H4 (cell line): Measurements from ENCODE around the gene EPDR1. TPM values are rescaled to one million over a fixed set of nuclear protein-coding genes. Genes with fewer than 3 reads are reported as not detected.

Experiments
- DNase-seq: peaks from one replicate; pipeline ENCODE4 v3.0.0-alpha.2; 2015; ENCODE audit warnings: low spot score
- total RNA-seq: library from RNA; depleted of rRNA; stranded (reverse); fragments of >200 nt; shearing (Covaris generic); gene quantifications from 2 replicates; pipeline ENCODE4 v1.2.3, GENCODE V29; 2014; rRNA removed

EPDR1 gene
- total RNA-seq, 1 experiment from 2014 or later: 226 TPM

DNA sequence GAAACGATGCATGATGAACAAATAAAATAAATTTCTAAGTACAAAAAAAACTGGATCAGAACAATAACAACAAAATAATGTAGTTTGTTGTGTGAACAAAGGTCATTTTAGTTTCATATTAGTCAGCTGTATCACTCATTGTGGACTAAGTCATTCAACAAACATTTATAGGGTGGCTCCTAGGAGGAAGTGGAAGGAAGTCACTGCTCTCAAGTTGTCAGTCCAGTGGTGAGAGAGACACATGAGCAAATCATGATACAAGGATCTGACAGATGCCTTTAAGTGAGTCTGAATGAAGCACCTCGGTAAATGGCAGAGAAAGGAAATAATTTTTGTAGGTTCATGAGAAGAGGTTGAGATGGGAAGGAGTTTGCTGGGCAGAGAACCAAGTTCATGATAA lies 56.8 kb downstream of the EPDR1 start:
- DNase-seq: no peak

DNA sequence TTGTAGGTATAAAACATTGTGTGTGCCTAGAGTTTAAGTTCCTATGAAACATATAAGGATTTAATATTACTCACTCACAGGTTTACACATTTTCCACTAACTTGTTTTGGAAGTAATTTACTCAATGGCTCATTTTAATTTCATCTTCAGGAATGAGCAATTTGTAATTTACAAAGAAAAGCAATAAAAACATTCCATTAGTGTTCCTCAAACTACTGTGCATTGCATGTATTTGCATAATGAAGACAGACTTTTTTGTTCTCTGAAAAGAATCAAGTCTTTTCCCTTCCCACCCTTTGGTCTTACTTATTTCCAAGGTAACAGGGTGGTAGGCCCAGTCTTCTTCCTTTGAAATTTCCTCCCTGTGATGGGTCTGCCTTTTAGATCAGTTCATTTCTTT lies 61.2 kb downstream of the EPDR1 start:
- no peak for DNase-seq

DNA sequence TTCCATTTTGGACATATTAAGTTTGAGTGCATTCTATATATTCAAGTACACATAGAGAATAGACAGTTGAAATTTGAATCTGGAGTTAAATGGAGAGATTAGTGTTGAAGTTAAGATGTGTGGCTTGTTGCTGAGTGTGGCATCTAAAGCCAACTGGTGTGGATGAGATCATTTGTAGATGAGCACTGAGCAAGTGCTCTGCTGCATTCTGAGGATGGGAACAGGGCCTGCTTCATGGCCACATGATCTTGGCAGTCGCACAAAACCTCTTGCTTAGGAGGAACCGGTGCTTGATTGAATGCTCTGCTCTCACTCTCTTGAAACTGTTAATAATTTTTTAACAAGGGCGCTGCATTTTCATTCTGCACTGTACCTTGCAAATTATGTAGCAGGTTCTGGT lies 62.0 kb downstream of the EPDR1 start:
- no peak for DNase-seq

GRCh38 chr7:37984750-37985390 lies 64.4 kb downstream of the EPDR1 start:
- DNase-seq: no peak

DNA sequence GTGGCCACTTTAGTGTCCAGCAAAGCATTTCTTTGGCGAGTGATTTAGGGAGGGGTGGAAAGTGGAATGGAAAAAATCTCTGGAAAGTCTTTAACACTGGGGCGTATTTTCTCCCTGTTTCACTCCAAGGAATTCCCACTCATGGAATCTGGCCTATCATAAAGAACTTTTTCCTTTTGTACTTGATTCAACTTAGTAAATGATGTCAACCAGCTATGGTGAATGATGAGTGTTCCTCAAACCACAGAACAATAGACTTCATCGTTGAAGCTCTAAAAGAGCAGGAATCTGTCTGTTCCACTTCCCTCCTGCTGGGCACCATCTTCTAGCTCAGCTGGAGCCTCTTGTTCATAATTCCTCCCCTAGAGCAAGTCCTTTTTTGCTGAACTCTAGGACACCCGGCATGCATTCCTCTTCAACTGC lies 66.5 kb downstream of the EPDR1 start:
- DNase-seq: no peak

DNA sequence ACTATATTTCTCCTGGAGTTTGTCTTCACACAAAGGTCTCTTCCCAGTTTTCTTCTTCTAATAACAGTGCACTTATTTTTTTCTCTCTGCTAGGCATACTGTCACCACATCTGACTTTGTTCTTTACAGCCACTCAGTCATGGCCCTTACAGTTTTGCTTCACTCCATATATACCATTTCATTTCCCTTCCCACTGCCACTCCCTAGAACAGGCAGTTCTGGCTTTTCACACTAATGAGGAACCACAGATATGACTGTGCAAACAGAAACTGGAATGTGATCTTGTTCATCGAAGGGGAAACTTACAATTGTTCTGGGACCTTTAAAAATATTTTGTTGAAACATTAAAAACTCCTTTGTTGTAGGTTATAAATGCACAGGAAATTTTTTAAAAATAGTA lies 67.3 kb downstream of the EPDR1 start:
- peak; percentile 62 for DNase-seq

GRCh38 chr7:37988721-37989650 lies 68.5 kb downstream of the EPDR1 start:
- DNase-seq: no peak

DNA sequence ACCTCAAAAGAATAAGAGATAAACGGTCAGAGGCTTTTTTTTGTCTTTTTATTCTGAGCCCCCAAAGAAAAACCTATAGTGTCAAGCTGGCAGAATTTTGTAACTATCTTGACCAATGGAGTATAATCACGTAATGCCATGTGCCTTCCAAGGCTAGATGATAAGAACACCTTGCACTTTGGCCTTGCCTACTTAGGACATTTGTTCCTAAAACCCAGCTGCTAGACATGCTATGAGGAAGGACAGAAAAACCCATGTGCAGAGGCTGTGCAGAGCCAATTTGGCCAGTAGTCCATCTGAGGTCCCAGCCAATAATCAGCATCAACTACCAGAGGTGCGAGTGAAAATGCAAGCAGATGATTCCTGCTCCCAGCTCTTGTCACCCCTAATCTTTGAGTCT lies 69.9 kb downstream of the EPDR1 start:
- DNase-seq: no peak

GRCh38 chr7:37993060-37993501 lies 72.6 kb downstream of the EPDR1 start:
- no peak for DNase-seq

DNA sequence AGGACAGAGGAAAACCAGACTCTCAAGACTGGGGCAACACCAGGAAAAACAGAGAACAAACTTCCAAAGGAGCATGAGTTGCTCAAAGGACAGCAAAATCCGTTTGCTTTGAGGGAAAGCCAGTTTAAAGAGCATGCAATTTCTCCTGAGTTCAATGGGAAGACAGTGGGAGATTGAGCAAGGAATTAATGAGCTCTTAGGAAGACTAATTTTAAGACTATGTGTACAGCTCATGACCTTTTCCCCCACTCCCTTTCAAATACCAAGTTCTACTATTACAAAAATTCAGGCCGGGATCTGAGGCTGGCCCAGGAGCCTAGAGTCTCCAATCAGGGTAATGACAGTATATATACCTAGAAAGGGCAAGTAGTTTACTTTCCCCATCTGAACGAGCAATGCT lies 79.2 kb downstream of the EPDR1 start:
- DNase-seq: no peak

DNA sequence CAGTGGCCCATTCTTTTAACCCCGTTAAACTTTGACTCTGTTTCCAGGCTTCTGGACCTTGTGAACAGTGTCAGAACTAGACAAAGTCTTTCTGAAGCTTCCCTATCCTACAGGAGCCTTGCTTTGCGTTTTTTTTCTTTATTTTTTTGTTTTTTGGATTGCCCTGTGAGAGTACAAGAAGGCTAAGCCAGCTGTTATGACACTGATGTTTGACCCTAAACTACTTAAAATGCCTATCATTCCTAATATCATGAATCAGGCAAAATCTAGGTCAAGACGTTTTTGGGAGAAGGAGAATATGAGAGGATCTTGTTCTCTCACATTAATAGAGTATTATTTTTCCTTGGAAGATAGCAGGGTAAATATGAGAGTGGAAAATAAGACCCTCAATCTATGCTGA lies 79.8 kb downstream of the EPDR1 start:
- no peak for DNase-seq

Other genes with a start within 250 kb of the EPDR1 start
- gene GPR141, start 236.9 kb upstream of the EPDR1 start, total RNA-seq: not detected in 2 replicates
- not detected in 2 replicates for gene NME8, start 72.0 kb upstream of the EPDR1 start, total RNA-seq
- gene SFRP4, start 3.8 kb upstream of the EPDR1 start, total RNA-seq: 8.3 and 10.3 TPM in 2 replicates